HG03460 (cell line): ENCODE data around the gene ADAM11.

Experiments used
- ATAC-seq: cut with Tn5 transposase; IDR thresholded peaks from one replicate; pipeline ENCODE4 v1.9.1; 2021; ENCODE audit not compliant: unreplicated experiment

ADAM11 gene

GRCh38 chr17:44775136-44775837, 16.5 kb downstream of the ADAM11 start:
- ATAC-seq: peak; percentile 86

GRCh38 chr17:44775838-44776621, 17.2 kb downstream of the ADAM11 start:
- ATAC-seq: peak; percentile 11

- no peak for ATAC-seq
Observed at GRCh38 chr17:44776628-44777393, 18.0 kb downstream of the ADAM11 start.

DNA sequence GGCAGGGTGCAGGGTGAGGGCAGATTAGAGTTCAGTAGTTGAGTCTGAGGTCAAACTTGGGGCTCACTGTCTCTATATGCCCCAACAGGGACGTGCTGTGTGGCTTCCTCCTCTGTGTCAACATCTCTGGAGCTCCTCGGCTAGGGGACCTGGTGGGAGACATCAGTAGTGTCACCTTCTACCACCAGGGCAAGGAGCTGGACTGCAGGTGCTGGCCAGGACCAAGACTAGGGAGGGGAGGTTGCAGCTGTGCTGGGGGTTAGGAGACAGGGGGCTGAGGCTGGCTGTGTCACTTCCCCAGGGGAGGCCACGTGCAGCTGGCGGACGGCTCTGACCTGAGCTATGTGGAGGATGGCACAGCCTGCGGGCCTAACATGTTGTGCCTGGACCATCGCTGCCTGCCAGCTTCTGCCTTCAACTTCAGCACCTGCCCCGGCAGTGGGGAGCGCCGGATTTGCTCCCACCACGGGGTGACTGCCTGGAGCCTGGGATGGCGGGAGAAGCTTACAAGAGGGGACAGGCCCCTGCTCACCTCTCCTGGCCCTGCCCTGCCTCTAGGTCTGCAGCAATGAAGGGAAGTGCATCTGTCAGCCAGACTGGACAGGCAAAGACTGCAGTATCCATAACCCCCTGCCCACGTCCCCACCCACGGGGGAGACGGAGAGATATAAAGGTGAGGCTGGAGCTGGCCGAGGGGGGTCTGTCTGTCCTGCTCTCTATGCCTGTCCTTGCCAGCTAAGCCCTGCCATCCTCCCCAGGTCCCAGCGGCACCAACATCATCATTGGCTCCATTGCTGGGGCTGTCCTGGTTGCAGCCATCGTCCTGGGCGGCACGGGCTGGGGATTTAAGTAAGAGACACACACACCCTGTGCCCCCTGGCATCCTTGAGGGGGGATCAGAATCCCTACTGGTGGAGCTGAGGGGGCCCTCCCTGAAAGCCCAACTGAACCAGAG, 18.9 kb downstream of the ADAM11 start:
- ATAC-seq: no peak

GRCh38 chr17:44778656-44779210, 19.9 kb downstream of the ADAM11 start:
- ATAC-seq: no peak

GRCh38 chr17:44779211-44780025, 20.6 kb downstream of the ADAM11 start:
- no peak for ATAC-seq

DNA sequence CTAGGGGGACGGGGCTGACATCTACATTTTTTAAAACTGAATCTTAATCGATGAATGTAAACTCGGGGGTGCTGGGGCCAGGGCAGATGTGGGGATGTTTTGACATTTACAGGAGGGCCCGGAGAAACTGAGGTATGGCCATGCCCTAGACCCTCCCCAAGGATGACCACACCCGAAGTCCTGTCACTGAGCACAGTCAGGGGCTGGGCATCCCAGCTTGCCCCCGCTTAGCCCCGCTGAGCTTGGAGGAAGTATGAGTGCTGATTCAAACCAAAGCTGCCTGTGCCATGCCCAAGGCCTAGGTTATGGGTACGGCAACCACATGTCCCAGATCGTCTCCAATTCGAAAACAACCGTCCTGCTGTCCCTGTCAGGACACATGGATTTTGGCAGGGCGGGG, 21.4 kb downstream of the ADAM11 start:
- ATAC-seq: no peak

- ATAC-seq: no peak
Observed at GRCh38 chr17:44780845-44781480, 22.2 kb downstream of the ADAM11 start.

DNA sequence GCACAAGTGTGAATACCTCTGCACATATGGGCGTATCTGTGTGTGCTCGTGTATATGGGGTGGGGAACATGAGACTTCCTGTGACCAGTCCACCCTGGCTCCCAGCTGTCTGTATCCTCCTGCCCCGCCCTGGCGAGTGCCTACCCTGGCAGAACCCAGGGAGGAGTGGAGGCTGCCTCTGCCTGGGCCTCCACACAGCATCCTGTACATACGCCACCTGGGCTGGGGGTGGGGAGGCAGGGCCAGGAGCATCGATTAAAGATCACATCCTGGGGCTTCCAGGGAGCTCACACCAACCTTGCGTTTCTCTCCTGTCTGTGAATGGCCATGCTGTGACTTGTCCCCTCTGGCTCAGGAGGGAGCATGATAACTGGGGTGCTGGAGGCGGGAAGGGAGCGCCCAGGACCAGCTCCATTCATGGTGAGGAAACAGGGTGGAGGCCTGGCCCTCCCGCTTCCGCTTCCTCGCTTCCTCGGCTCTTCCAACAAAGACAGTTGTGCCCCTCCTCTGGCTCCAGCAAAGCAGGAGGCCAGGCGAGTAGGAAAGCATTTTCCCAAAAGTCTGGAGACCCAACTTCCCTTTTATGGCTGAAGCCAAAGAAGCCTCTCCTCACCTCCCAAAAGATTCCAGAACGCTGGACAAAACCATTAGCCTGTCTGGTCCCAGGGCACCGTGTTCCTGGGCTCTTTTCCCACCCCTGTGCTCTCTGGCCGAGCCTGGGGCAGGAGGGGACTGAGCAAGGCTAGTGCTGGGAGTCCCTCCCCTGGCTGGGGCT, 22.9 kb downstream of the ADAM11 start:
- no peak for ATAC-seq

- ATAC-seq: no peak
Observed at GRCh38 chr17:44782326-44782850, 23.6 kb downstream of the ADAM11 start.

GRCh38 chr17:44785921-44786320, 27.1 kb downstream of the ADAM11 start:
- ATAC-seq: no peak

GRCh38 chr17:44786551-44787081, 27.8 kb downstream of the ADAM11 start:
- no peak for ATAC-seq

DNA sequence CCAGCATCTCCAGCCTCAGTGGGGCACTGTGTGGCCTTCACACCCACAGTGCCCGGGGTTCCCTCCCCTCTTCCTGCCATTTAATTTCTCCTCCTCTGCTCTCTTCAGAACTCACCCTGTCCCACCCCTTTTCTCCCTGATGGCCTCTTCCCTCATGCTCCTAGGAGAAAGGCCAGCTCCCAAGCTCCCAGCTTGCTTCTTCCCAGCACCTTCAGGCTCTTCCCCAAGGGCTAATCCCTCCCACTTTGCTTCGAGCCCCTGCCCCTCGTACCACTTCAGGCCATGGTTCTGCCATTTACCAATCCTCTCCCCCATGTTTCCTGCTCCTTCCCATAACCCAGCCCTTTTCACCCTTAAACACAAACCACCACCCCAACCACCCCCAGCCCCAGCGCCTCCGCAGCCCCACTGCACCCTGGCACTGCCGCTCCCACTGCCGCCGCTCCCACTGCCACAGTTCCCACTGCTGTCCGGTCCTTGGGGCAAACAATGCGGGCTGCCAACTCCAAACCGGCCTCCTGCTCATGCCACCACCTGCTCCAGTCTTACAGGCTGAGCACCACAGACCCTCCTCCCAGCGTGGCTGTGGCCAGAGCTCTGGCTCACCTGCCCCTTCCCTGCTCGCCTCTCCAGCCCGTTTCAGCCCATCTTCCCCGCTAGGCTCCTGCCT, 28.6 kb downstream of the ADAM11 start:
- no peak for ATAC-seq

- no peak for ATAC-seq
Observed at GRCh38 chr17:44788139-44788538, 29.4 kb downstream of the ADAM11 start.

DNA sequence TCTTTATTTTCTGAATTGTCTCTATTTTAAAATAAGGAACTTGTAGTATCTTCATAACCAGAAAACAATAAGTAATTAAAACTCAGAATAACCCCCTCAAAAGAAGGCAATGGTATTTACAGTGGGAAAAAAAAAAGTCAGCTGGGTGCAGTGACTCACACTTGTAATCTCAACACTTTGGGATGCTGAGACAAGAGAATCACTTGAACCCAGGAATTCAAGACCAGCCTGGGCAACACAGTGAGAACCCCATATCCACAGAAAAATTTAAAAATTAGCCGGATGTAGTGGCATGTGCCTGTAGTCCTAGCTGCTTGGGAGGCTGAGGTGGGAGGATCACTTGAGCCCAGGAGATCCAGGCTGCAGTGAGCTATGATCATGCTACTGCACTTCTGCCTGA, 33.5 kb downstream of the ADAM11 start:
- no peak for ATAC-seq

GRCh38 chr17:44793885-44794842, 35.4 kb downstream of the ADAM11 start:
- no peak for ATAC-seq
